ENCODE data around the gene PRRT4. TPM values are rescaled to one million over a fixed set of nuclear protein-coding genes. Genes with fewer than 3 reads are reported as not detected.

PRRT4 gene
- total RNA-seq, 1 donor from 2014 or later, result 0.14 TPM

DNA sequence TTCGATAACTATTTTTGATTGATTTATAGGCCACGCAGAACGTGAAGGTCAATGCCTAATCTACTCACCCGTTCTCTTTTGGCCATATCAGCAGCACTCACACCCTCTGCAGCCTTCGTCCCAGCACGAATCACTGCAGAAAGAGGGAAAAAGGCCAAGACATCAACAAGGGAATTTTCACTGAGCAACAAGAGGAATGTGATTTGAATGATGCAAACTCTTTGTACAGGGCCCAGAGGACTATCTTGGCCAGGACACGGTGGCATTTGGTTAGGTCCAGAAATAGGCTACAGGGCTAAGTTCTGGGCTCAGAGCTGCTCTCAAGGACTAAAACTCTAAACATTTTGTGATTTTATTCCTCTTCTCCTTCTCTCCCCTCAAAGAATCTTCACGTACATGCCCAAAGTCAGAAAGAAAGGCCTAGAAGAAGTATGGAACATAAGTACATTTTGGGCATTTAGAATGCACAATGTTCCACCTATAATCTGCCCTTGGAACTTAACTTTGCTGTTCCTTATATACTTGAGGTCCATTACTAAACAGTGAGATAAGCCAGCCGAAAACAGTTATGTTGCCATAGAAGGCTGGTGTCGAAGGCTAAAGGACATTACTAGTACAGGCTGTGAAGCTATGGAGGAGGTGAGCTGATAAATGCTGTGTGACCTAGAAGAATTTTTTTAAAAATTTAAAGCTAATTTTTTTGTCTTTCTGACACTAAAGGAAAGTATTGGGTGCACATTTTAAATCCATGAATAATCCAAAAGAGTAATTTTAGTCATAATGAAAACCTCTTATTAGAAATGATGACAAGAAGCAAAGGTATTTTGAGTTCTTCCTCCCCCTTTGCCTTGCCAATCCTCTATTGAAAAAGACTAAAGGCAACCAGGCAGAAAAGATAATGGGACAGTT is 37.8 kb downstream of the PRRT4 start:
- intact Hi-C loops (cut with micrococcal nuclease), result no loop called here
- Mint-ChIP-seq H3K4me1 (peaks cover 20% of the 10 kb centered on the region), H3K27ac (no peak overlapping the region), H3K9me3 (no peaks in the 10 kb centered on the region), H3K4me3 (no peak overlapping the region), H3K27me3 (no peaks in the 10 kb centered on the region), H3K36me3 (ENCODE audit: low read depth) (peaks cover 62% of the 10 kb centered on the region)
- DNase-seq, result no peak

DNA sequence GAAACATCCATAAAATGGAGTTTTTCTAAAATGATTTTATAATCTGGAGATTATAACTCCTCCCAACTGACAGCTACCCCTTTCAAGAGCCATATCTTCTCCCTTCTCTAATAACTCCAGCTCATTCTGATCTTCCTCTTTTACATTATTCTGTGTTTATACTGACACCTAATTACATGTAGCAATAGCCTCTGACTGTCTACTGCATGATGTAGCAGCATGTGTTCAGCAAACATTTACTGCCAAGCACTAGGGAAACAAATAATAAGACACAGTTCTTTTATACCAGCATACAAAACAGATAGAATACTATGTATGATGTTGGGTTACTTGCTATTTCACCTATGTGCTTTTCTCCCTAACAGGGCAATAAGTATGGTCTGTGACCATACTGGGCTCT is 38.5 kb downstream of the PRRT4 start:
- no peaks in the 10 kb centered on the region for H3K9me3 Mint-ChIP-seq
- no peaks in the 10 kb centered on the region for H3K27me3 Mint-ChIP-seq
- intact Hi-C loops (cut with micrococcal nuclease), result no loop called here
- no peak overlapping the region for H3K4me3 Mint-ChIP-seq
- no peak overlapping the region for H3K27ac Mint-ChIP-seq
- no peak for DNase-seq
- H3K36me3 Mint-ChIP-seq (ENCODE audit: low read depth), result peaks cover 61% of the 10 kb centered on the region
- peaks cover 22% of the 10 kb centered on the region for H3K4me1 Mint-ChIP-seq

DNA sequence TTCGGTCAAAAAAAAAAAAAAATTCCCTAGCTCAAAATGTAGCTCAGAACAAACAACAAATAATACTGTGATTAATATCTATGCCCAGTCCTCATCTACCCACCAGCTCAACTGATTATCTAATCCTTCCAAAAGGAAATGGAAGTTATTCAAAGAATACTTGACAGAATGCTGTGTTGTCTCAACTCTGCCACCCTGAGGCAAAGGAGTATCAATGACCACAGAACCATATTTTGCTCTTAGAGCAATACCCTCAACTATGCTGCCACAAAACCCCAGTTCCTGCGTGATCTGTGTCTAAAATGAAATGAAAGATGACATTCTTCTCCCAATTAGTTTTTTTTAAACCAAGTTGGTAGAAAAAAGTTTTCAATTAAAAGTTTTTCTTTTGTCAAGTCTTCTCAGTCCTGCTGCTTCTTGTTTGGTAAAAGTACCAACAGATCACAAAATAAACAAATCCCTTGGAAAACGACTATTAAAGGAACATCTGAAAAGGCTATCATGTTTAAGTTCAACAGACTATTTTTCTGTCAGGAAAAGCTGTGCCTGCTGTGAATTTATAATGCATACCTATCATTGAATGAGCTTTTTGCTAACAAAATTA is 39.3 kb downstream of the PRRT4 start:
- peak overlapping the region; percentile 4 for H3K27ac Mint-ChIP-seq
- peak; percentile 74 for DNase-seq
- H3K36me3 Mint-ChIP-seq (ENCODE audit: low read depth), result peaks cover 68% of the 10 kb centered on the region
- H3K27me3 Mint-ChIP-seq, result no peaks in the 10 kb centered on the region
- H3K4me3 Mint-ChIP-seq, result no peak overlapping the region
- H3K9me3 Mint-ChIP-seq, result no peaks in the 10 kb centered on the region
- intact Hi-C loops (cut with micrococcal nuclease), result no loop called here
- H3K4me1 Mint-ChIP-seq, result peaks cover 22% of the 10 kb centered on the region

DNA sequence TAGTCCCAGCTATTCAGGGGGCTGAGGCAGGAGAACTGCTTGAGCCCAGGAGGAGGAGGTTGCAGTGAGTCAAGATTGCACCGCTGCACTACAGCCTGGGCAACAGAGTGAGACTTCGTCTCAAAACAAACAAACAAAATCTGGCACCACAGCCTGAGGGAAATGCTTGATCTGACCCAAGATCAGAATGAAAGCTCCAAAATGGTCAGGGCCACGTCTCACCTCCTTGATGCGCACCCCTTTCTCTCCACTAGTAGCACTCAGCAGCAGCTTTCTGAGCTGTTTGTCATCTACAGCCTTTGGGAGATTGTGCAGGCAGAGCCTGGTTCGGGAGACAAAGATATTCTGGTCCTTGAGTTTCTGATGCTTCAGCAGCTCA is 40.5 kb downstream of the PRRT4 start:
- Mint-ChIP-seq H3K27ac (no peak overlapping the region), H3K9me3 (no peaks in the 10 kb centered on the region), H3K4me1 (peaks cover 22% of the 10 kb centered on the region), H3K4me3 (peak overlapping the region; percentile 57), H3K27me3 (no peaks in the 10 kb centered on the region), H3K36me3 (ENCODE audit: low read depth) (peaks cover 70% of the 10 kb centered on the region)
- no peak for DNase-seq
- intact Hi-C loops (cut with micrococcal nuclease), result no loop called here

DNA sequence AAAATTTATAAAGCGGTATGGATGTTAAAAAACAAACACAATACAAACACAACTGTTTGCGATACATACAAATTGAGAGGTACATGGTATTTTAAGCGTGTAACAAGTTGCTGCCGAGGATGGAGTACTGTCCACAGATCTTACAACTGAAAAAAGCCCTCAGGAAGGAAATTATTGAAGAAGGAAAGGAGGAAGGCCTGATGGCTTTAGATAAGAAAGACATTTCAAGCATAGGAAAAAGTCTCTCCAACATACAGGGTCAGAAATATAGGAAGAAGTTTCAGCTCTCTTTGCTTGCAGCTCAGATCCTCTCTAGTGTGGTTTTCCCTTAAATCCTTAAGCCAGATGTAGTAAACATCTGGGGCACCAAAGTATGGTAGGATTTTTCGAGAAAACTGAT is 42.8 kb downstream of the PRRT4 start:
- DNase-seq, result no peak
- Mint-ChIP-seq H3K4me3 (no peak overlapping the region), H3K9me3 (no peaks in the 10 kb centered on the region), H3K36me3 (ENCODE audit: low read depth) (peaks cover 70% of the 10 kb centered on the region), H3K27me3 (no peaks in the 10 kb centered on the region), H3K4me1 (peaks cover 22% of the 10 kb centered on the region), H3K27ac (peak overlapping the region; percentile 42)
- intact Hi-C loops (cut with micrococcal nuclease), result no loop called here

DNA sequence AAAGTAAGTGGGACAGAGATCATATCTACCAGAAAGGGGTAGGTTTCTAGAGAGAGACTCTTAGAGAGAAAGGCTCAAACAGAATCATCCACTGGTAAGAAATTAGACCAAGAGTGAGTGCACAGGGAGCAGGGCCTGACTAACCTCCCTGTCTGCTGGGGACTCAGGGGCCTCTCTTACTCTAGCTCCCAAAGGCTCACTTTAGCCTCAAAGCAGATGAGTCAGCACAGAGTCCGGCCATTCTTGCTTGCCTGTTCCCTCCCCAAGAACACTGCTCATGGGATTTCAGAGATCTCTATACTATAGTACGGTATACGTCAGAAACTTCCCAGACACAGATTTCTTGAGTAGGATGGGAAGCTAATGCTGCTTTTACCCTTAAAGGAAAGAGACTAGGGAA is 50.5 kb downstream of the PRRT4 start:
- H3K27ac Mint-ChIP-seq, result no peak overlapping the region
- H3K27me3 Mint-ChIP-seq, result no peaks in the 10 kb centered on the region
- no peak for DNase-seq
- H3K4me3 Mint-ChIP-seq, result no peak overlapping the region
- H3K36me3 Mint-ChIP-seq (ENCODE audit: low read depth), result peaks cover 74% of the 10 kb centered on the region
- no peaks in the 10 kb centered on the region for H3K9me3 Mint-ChIP-seq
- intact Hi-C loops (cut with micrococcal nuclease), result no loop called here
- H3K4me1 Mint-ChIP-seq, result no peaks in the 10 kb centered on the region

- Mint-ChIP-seq H3K36me3 (ENCODE audit: low read depth) (peaks cover 74% of the 10 kb centered on the region), H3K27me3 (no peaks in the 10 kb centered on the region), H3K27ac (no peak overlapping the region), H3K4me3 (no peak overlapping the region), H3K9me3 (no peaks in the 10 kb centered on the region), H3K4me1 (no peaks in the 10 kb centered on the region)
- intact Hi-C loops (cut with micrococcal nuclease), result no loop called here
- no peak for DNase-seq
Observed at GRCh38 chr7:128310499-128310898, 51.0 kb downstream of the PRRT4 start.

GRCh38 chr7:128309976-128310375 is 51.5 kb downstream of the PRRT4 start:
- Mint-ChIP-seq H3K4me3 (no peak overlapping the region), H3K27me3 (no peaks in the 10 kb centered on the region), H3K36me3 (ENCODE audit: low read depth) (peaks cover 74% of the 10 kb centered on the region), H3K27ac (peak overlapping the region; percentile 17), H3K9me3 (no peaks in the 10 kb centered on the region), H3K4me1 (no peaks in the 10 kb centered on the region)
- no peak for DNase-seq
- intact Hi-C loops (cut with micrococcal nuclease), result no loop called here

DNA sequence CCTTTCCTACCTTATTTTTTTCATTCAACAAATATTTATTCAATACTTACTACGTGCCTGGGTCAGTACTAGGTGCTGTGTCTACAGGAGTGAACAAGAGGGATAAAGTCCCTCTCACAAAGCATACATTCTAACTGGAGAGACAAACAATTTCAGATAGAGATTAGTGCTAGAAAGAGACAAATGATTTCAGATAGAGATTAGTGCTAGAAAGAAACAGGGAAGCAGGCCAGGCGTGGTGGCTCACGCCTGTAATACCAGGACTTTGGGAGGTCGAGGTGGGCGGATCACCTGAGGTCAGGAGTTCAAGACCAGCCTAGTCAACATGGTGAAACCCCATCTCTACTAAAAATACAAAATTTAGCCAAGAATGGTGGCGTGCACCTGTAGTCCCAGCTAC is 52.4 kb downstream of the PRRT4 start:
- Mint-ChIP-seq H3K4me3 (no peak overlapping the region), H3K9me3 (no peaks in the 10 kb centered on the region), H3K4me1 (no peaks in the 10 kb centered on the region), H3K36me3 (ENCODE audit: low read depth) (peaks cover 68% of the 10 kb centered on the region), H3K27ac (no peak overlapping the region), H3K27me3 (no peaks in the 10 kb centered on the region)
- no peak for DNase-seq
- intact Hi-C loops (cut with micrococcal nuclease), result no loop called here

GRCh38 chr7:128307061-128307460 is 54.4 kb downstream of the PRRT4 start:
- no peak for DNase-seq
- H3K27me3 Mint-ChIP-seq, result no peaks in the 10 kb centered on the region
- no peaks in the 10 kb centered on the region for H3K9me3 Mint-ChIP-seq
- no peak overlapping the region for H3K27ac Mint-ChIP-seq
- peaks cover 58% of the 10 kb centered on the region for H3K36me3 Mint-ChIP-seq (ENCODE audit: low read depth)
- H3K4me1 Mint-ChIP-seq, result no peaks in the 10 kb centered on the region
- no peak overlapping the region for H3K4me3 Mint-ChIP-seq
- intact Hi-C loops (cut with micrococcal nuclease), result no loop called here

GRCh38 chr7:128304212-128304611 is 57.3 kb downstream of the PRRT4 start:
- Mint-ChIP-seq H3K27me3 (no peaks in the 10 kb centered on the region), H3K4me3 (no peak overlapping the region), H3K27ac (no peak overlapping the region), H3K9me3 (no peaks in the 10 kb centered on the region), H3K36me3 (ENCODE audit: low read depth) (peaks cover 36% of the 10 kb centered on the region), H3K4me1 (no peaks in the 10 kb centered on the region)
- intact Hi-C loops (cut with micrococcal nuclease), result no loop called here
- no peak for DNase-seq

GRCh38 chr7:128303643-128304042 is 57.8 kb downstream of the PRRT4 start:
- Mint-ChIP-seq H3K4me1 (no peaks in the 10 kb centered on the region), H3K27me3 (no peaks in the 10 kb centered on the region), H3K36me3 (ENCODE audit: low read depth) (peaks cover 33% of the 10 kb centered on the region), H3K27ac (no peak overlapping the region), H3K9me3 (no peaks in the 10 kb centered on the region), H3K4me3 (no peak overlapping the region)
- no peak for DNase-seq
- intact Hi-C loops (cut with micrococcal nuclease), result no loop called here

DNA sequence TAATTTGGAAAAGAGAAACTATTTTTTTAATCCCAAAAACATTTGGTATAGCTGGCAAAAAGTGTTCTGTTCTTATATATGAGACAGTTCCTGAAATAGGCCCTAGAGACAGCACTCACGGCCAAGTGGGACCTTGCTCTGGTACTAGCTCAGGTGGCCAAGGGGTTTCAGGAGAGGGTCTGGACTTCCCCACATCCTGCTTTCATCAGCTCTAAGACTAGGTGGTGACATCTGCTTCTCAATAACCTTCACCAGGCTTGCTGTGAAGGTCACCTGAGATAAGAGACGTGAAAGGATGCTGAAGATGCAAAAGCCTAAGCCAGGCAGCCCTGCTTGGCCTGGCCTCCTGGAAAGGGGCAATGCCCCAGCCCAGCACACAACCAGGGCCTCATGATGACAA is 58.4 kb downstream of the PRRT4 start:
- Mint-ChIP-seq H3K27me3 (no peaks in the 10 kb centered on the region), H3K4me3 (no peak overlapping the region), H3K36me3 (ENCODE audit: low read depth) (peaks cover 29% of the 10 kb centered on the region), H3K9me3 (no peaks in the 10 kb centered on the region), H3K27ac (no peak overlapping the region), H3K4me1 (no peaks in the 10 kb centered on the region)
- intact Hi-C loops (cut with micrococcal nuclease), result no loop called here
- no peak for DNase-seq

- no peak overlapping the region for H3K4me3 Mint-ChIP-seq
- intact Hi-C loops (cut with micrococcal nuclease), result no loop called here
Observed at GRCh38 chr7:128302139-128302538, 59.4 kb downstream of the PRRT4 start.

More at GRCh38 chr7:128302139-128302538, 59.4 kb downstream of the PRRT4 start:
- no peaks in the 10 kb centered on the region for H3K27me3 Mint-ChIP-seq
- no peak for DNase-seq
- no peak overlapping the region for H3K27ac Mint-ChIP-seq
- H3K4me1 Mint-ChIP-seq, result no peaks in the 10 kb centered on the region
- no peaks in the 10 kb centered on the region for H3K9me3 Mint-ChIP-seq
- H3K36me3 Mint-ChIP-seq (ENCODE audit: low read depth), result peaks cover 21% of the 10 kb centered on the region

All from activated CD4-positive, alpha-beta T cell treated with anti-CD3 and anti-CD28 coated beads, Interleukin-2, amount 10 ng/mL, durations not matched to agents 24 days and 14 days (primary cell).